ENCODE data around the gene QPCT.
"Not testable (repeated sequence)": the region's sequence is repeated elsewhere in the genome, so short reads cannot be mapped to it uniquely, and the experiment has no call there.

The QPCT gene

DNA sequence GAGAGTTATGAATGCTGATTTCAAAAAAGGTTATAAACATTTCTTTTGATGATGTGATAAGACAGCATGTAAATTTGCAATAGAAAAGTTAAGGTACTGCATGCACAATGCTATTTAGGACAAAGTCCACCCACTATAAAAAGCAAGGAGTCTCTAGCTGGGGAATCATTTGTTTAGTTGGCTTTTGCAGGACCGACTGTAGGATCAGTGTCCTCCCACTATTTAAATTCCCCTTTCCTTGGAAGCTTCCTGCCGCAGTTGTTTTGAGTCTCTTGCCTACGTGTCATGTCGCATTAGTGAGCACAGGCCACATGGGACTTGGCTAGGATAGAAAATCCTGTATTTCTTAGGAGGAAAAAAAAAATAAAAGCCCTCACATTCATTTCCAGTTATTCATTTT, 13.1 kb downstream of the QPCT start:
- DNase-seq (ENCODE audit: low read depth in 1 of 2, low spot score in 1 of 2), result no peak

DNA sequence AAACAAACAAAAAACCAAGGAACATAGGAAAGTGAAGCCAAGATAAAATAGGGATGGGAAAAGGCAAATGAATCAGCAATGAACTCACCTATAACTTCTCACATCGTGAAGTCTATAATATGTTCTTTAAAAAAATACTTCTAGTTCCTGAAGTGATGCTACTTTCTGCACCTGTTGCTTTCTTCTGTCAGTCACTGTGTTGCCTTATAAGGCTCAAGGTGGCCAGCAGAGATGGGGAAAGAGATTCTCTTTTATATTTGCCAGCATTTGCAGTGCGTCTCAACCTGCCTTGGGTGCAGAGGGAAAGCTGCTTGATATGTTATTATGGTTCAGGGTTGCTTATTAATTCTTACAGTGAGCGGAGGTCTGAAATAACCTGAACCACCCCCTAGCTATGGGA, 14.0 kb downstream of the QPCT start:
- DNase-seq (ENCODE audit: low read depth in 1 of 2, low spot score in 1 of 2), result no peak

DNA sequence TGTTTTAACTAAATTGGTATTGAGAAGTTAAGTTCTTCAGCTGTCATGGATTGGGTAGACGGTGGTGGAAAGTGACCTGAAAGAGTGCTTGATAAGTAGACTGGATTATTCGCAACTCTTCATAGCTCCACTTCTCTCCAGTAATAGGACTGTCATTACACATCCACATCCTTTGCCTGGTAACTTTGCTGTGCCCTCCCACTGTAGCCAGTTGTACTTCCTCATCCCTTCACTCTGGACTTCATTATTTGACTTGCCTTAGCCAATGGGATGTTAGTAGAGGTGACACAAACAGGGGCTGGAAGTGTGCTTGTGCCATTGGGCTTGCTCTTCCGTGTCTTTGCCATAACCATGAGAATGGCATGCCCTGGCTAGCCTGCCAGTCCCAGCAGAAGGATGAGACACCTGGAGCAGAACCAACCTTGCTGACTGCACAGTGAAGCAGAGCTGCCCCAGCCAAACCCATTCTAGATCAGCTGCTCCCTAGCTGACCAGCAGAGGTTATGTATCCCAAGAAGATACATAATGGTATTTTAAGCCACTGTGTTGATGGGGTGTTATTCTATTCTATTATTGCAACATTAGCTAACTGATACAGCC, 16.9 kb downstream of the QPCT start:
- no peak for DNase-seq (ENCODE audit: low read depth in 1 of 2, low spot score in 1 of 2)

DNA sequence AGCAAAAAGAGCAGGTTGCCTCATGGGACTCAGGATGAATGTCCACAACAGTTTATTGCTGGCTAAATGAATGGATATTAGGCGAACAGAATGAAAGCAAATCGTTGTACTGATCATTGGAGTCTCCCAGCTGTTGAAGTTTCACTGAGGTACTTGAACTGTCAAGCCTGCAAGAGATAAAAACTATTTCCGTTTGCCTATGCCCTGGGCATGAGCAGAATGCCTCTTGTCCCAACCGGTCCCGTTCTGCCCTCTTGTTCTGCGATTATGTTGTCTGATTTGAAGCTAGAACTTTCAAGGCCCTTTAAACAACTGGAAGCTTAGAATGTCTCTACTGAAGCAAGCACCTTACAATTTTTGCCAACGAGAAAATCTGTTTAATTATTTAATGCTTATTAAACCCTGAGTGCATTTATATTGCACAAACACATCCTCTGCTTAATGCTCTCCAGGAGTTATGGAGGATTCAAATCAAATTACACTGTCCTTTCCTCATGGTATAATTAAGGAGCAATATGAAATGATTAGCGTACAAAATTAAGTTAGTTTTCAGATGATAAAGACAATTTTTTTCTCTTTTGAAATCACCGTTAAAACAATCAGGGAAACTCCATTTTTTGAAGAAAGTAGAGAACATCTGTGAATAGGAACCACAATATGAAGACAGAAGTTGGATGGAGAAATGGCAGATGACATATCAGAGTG, 17.7 kb downstream of the QPCT start:
- no peak for DNase-seq (ENCODE audit: low read depth in 1 of 2, low spot score in 1 of 2)

DNA sequence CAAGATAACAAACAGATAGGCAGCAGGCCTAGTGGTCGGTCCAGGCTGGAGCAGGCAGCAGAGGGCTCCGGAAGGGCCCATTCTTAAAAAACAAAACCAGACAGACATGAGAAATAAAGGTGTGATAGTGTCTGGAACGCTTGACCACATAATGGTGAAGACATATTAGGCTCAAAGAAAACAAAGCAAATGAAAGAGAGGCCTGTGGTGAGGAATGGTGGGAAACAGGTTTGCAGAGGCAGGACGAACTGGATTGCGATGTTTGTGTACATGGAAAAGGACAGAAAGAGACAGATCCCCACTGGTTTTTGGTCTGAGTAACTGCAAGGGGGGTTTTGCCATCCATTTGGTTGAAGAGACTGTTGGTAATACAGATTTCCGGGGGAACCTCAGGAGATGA, 19.9 kb downstream of the QPCT start:
- DNase-seq (ENCODE audit: low read depth in 1 of 2, low spot score in 1 of 2), result no peak

DNA sequence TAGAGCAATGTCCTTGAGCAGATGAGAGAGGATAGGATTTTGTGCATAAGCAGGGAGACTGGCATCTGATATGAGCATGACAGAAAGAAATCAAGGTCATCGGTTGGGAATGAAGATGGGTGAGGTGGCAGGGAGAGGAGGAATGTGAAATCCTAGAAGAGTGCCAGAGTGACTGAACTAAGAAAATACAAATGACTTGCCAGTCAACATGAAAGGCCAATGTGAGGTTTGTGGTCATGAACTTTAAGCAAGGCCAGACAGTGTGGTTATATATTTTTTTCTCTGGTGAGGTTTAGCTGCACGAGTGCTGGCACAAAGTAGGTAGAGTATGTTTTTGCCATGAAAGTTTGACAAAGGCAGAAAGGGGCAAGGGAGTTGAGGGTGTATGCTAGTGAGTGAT, 21.2 kb downstream of the QPCT start:
- no peak for DNase-seq (ENCODE audit: low read depth in 1 of 2, low spot score in 1 of 2)

DNA sequence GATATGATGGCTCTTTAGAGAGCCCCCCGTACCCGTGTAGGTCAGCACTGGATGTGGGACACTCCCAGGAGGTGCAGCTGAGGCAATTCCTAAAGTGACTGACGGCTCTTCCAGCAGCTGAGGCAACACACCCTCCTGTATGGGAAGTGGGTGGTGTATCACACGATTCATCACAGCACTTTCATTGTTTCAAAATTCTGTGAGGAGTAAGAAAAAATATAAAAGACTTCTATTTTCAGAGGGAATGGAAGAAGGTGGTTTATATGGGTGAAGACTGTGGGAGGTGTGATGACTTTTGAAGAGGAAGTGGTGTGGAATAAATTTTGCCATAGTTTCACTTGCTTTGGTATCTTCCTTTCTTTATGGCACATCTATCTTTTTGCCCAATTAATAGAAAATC, 22.3 kb downstream of the QPCT start:
- DNase-seq (ENCODE audit: low read depth in 1 of 2, low spot score in 1 of 2), result no peak

DNA sequence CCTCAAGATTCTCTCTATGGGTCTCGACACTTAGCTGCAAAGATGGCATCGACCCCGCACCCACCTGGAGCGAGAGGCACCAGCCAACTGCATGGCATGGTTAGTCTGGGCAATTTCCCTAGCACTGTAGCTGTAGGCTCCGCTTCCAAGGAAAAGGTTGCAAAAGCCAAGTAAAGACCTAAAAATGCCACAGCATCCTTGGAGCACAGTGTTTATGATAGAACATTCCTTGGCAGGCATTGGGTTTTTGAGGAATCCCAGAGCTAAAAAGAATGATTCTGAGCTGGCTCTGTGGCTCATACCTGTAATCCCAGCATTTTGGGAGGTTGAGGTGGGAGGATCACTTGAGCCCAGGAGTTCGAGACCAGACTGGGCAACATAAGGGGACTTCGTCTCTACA, 22.9 kb downstream of the QPCT start:
- DNase-seq (ENCODE audit: low read depth in 1 of 2, low spot score in 1 of 2), result no peak

DNA sequence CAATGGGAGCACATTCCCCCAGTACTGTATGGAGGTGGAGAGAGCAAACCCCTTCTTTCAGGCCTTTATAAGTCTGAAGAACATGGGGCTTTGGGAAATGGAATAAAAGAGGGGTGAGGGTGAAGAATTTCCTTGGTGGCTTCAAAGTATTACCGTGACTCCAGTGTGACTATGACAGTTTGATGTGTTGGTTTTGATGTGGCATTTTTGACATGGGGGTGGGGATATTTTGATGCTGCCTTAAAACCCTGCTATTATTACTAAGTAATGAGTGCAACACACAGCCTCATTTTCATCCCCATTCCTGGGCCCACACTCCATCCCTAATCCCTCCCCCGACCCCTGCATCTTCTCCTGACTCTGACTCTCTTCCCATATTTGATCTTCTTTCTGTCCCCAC, 23.6 kb downstream of the QPCT start:
- DNase-seq (ENCODE audit: low read depth in 1 of 2, low spot score in 1 of 2), result no peak

DNA sequence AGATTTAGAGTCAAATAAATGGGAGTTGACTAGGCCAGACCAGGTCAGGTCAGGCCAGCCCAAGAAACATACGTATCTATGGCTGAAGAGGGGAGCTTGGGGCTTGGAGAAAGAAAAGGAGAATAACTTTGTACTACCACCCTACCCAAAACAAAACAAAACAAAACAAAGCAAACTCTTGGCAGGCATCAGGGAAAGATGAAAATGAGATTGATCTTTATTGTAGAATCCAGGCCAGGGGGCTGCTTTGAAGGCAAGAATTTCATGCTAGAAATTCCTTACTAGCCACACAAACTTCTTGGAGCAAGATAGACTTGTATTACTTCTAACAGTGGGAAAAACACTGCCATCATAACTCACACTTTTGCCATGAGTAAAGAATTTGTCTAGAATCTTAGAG, 26.2 kb downstream of the QPCT start:
- DNase-seq (ENCODE audit: low read depth in 1 of 2, low spot score in 1 of 2), result no peak

DNA sequence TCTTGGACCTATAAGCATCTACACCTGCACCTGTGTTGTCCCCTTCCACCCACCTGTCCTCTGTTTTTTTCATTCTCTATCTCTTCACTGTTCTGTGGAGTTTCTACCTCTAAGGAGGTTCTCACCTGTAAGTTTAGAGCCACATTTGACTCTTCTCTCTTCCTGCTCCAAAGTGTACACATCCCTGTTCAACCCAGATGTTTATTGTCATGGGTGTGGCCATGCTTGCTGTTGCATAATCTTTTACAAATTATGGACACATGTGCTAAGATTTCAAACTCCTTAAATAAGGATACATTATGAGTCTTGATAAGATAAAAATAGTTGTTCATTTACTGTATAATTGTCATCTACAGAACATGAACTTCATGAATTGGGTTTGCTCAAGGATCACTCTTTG, 27.6 kb downstream of the QPCT start:
- DNase-seq (ENCODE audit: low read depth in 1 of 2, low spot score in 1 of 2), result no peak

DNA sequence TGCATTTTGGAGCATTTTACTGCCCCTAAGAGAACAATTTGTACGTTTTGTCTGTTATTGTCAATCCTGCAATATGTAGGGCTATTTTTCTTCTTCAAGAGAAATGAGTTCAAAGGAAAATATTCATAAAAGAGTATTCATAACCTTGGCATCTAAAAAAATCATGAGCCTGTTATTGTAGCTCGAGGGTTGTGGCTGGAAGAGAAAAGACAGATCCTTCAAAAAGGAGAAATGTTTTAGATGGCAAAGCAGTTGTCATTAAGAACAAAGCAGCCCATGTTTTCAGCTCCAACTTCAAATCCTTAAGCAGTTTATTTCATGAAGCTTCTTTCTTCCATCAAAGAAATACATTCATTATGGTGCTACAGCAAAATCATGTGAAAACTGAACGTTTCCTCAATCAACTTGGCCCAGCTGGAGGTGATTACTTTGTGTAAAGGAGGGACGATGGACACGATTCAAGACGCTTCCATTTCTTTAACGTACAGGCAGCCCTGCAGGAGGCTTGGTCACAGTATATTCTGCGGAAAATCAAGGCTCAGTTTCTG, 31.4 kb downstream of the QPCT start:
- DNase-seq (ENCODE audit: low read depth in 1 of 2, low spot score in 1 of 2), result no peak

DNA sequence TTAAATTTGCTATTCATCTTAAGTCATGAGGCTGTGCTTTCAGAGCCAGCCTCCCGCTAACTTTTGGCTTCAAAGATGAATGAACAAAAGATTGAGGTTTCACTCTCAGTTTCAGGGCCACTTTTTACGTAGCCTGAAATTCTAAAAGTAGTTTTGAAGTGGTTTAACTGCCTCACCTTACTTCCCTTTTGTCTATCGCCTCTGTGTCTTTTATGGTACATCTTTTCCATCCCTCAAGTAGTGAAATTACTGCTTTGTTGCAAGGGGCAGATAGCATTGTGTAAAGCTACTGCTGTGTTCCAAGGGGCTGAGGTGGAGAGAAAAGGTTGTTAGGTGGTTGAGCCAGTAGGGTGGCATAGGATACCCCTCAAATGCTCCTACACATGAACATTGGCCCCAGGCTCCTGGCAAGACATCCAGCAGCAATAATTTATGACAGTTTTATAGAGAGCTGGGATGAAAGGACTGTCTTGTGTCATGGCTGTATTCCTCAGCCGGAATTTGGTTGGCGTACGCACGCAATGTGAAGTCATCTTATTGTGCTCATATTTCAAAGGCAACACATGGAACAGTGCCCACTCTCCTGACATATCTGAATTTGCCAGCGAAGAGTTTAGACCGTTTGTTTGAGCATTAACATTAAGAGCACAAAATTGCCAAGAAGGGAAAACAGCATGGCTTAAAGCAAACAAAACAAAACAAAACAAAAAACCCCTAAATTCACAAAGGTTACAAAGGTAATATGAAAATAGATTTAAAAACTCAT, 32.2 kb downstream of the QPCT start:
- DNase-seq (ENCODE audit: low read depth in 1 of 2, low spot score in 1 of 2), result no peak

DNA sequence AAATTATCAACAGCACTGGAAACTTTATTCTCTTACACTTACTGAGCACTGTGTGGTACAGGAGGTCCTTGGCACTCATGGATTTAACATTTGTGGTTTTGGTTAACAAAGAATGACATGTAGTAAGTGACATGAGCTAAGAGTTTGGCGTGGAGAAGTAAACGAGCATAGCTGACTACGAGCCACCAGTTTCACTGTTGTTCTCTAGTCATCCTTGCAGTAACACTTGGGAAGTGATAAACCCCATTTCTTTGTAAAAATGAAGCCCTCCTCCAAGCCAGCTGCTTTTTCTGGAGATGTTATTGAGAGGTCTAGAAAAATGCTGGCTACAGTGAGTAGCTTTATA, 32.7 kb downstream of the QPCT start:
- no peak for DNase-seq (ENCODE audit: low read depth in 1 of 2, low spot score in 1 of 2)

DNA sequence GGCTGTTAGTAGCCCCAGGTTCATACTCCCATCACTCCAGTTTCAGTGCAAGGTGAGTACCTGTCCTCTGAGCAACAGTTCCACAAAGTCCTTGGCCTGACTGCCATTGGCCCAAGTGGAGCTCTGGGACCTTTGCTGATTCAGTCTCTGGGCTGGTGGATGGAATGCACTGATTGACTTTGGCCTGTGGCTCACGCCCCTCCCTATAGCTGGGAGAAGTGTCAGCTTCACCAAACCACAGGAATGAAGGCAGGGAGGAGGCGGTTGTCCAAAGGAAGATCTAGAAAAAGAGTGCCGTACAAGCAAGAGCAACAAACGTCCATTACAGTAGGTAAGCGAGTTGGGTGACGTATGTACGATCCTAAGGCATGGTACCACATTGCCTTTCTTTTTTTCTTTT, 34.0 kb downstream of the QPCT start:
- DNase-seq (ENCODE audit: low read depth in 1 of 2, low spot score in 1 of 2), result no peak

DNA sequence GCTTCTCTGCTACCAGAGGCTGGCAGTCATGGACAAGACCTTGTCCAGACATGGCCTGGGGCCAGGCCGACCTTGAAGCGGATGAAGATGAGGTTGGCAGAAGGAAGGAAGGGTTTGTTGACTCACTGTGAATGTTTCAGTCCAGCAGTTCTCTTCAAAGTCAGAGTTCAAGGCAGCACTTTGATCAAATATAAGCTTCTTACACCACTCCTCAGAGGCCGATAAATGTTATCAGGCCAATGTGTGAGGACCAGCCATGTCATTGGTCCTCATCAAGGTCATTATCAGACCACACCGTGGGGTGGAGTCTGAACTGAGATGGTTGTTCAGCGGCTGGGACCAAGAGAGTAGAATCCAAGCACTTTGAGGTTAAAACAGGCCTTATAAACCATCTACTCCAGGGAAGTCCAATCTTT, 35.5 kb downstream of the QPCT start:
- no peak for DNase-seq (ENCODE audit: low read depth in 1 of 2, low spot score in 1 of 2)

DNA sequence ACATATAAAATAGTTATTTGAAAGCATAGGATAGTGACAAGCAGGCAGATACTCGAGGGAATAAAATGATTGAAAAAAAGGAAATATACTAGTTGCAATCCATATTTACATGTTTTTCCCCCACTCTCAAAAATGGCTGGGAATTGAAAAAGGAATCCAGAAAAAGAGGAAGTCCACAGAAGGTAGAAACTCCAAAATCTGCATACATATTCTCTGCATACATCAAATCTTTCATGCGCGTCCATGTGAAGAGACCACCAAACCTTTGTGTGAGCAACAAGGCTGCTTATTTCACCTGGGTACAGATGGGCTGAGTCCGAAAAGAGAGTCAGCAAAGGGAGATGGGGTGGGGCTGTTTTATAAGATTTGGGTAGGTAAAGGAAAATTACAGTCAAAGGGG, 36.4 kb downstream of the QPCT start:
- not testable (repeated sequence) for DNase-seq (ENCODE audit: low read depth in 1 of 2, low spot score in 1 of 2)

DNA sequence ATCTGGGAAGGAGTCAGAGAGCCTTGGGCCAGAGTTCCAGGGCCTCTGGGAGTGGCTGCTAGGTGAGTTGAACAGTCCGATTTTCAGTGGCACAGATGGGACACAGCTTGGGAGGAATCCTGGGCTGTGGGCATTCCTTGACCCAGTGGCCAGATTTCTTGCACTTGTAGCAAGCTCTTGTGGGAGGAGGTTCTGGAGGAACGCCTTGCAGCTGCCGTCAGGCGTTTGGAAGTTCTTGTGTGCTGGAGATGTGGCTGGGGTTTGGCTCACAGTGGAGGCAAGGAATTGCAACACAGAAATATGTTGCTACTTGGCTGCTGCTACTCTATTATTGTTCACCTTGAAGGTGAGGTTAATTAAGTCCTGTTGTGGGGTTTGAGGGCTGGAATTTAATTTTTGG, 39.8 kb downstream of the QPCT start:
- DNase-seq (ENCODE audit: low read depth in 1 of 2, low spot score in 1 of 2), result not testable (repeated sequence)

DNA sequence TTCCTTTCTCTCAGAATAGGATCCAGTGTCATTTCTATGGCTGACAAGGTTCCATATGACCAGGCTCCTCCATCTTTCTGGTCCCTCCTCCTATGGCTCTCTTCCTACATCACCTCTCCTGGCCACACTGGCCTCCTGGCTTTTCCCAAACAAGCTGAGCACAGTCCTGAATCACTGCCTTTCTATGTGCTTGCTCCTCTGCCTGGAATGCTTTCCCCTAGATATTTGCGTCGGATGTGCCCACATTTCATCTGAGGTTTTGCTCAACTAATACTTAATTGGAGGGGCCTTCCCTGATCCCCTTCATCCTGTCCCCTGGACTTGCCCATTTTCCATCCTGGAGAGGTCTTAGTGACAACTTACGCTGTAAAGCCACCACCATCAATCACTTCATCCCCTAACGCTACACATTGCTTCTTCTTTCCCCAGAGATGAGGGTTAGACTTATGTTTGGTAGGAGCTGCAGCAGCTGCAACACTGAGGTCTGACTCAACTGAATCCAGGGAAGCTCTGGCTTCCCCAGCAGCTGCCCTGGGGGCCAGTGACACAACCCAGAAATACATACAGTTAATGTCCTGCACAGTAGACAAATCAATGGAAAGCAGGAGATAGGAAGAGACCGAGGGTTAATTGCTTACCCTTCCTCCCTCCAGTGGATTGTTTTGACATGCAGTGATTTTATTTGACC, 42.9 kb downstream of the QPCT start:
- DNase-seq (ENCODE audit: low read depth in 1 of 2, low spot score in 1 of 2), result no peak

DNA sequence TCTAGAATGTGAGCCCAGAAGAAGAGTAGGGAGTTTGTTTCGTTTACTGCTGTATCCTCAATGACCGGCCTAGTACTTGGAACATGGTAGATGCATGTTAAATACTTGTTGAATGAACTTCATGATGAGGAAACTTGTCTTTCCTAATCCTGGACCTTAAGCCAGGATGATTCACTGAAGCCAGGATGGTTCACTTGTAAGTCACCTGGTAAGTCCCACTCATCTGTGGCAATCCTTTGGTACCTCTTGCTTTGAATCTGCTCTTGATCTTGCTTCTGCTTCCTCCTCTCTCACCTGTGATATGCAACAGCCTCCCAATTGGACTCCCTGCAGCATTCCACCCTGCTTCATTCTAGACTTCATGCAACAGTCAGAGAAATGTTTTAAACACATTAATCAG, 43.6 kb downstream of the QPCT start:
- no peak for DNase-seq (ENCODE audit: low read depth in 1 of 2, low spot score in 1 of 2)

DNA sequence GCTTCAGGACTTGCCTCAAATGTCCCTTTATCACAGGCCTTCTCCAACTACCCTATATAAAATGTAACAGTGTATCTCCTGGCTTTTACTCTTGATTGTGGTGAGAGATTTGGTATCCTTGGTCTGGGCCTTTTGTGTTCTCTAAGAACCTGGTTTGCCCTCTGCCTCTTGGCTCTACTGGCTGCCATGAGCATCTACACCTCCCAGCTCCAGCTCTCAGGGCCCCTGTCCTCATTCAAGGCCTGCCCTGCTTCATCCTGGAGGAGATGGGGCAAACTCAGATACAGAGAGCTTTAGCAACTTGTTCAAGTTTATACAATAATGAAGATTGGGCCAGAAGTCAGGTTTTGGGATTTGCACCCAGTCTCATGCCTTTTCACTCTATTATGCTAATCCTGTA, 45.0 kb downstream of the QPCT start:
- DNase-seq (ENCODE audit: low read depth in 1 of 2, low spot score in 1 of 2), result no peak
